HL-60/S4 (cell line): ENCODE measurements around the gene FAM25A.
"Not testable (repeated sequence)": the region's sequence is repeated elsewhere in the genome, so short reads cannot be mapped to it uniquely, and the experiment has no call there.

Experiments
- in situ Hi-C: fragments of 300-500 bp; cut with MboI; formaldehyde crosslinking; loops from 2 replicates; pipeline ENCODE4 v1.14.3; 2022; ENCODE audit warnings: low sequenced_read_pairs

FAM25A gene

GRCh38 chr10:87009134-87009696 lies 10.9 kb upstream of the FAM25A start:
- in situ Hi-C loops = not testable (repeated sequence)

- in situ Hi-C loops = not testable (repeated sequence)
Observed at GRCh38 chr10:87013528-87013927, 6.6 kb upstream of the FAM25A start.

GRCh38 chr10:87014986-87015716 lies 4.9 kb upstream of the FAM25A start:
- in situ Hi-C loops = not testable (repeated sequence)

GRCh38 chr10:87018127-87018526 lies 2.0 kb upstream of the FAM25A start:
- in situ Hi-C loops = not testable (repeated sequence)

GRCh38 chr10:87019066-87019465 lies 1.0 kb upstream of the FAM25A start:
- in situ Hi-C loops = not testable (repeated sequence)

- in situ Hi-C loops = not testable (repeated sequence)
Observed at GRCh38 chr10:87019504-87019903, 590 bp upstream of the FAM25A start.

GRCh38 chr10:87025285-87025958 lies 5.3 kb downstream of the FAM25A start:
- in situ Hi-C loops = not testable (repeated sequence)

- in situ Hi-C loops = not testable (repeated sequence)
Observed at GRCh38 chr10:87026747-87027508, 6.8 kb downstream of the FAM25A start.

GRCh38 chr10:87030419-87030818 lies 10.3 kb downstream of the FAM25A start:
- in situ Hi-C loops = not testable (repeated sequence)

GRCh38 chr10:87030912-87031635 lies 11.0 kb downstream of the FAM25A start:
- in situ Hi-C loops = no loop called here

- in situ Hi-C loops = no loop called here
Observed at GRCh38 chr10:87036623-87037022, 16.5 kb downstream of the FAM25A start.

GRCh38 chr10:87038286-87038717 lies 18.2 kb downstream of the FAM25A start:
- in situ Hi-C loops = no loop called here

GRCh38 chr10:87038786-87039185 lies 18.7 kb downstream of the FAM25A start:
- in situ Hi-C loops = no loop called here

GRCh38 chr10:87043579-87043978 lies 23.5 kb downstream of the FAM25A start:
- in situ Hi-C loops = not testable (repeated sequence)

GRCh38 chr10:87045434-87045938 lies 25.4 kb downstream of the FAM25A start:
- in situ Hi-C loops = no loop called here

- in situ Hi-C loops = no loop called here
Observed at GRCh38 chr10:87053111-87053510, 33.0 kb downstream of the FAM25A start.

- in situ Hi-C loops = no loop called here
Observed at GRCh38 chr10:87053577-87054181, 33.6 kb downstream of the FAM25A start.

- in situ Hi-C loops = no loop called here
Observed at GRCh38 chr10:87054373-87055295, 34.5 kb downstream of the FAM25A start.

GRCh38 chr10:87058171-87058570 lies 38.1 kb downstream of the FAM25A start:
- in situ Hi-C loops = no loop called here
